Lung (tissue), 12 donors: ENCODE results near the gene NOL12. TPM values are rescaled to one million over a fixed set of nuclear protein-coding genes. Genes with fewer than 3 reads are reported as not detected.
A peak's percentile ranks its signal among the peaks of the same experiment; 100 is the strongest.

ENCODE experiments used
- ATAC-seq: fragments of 200-7000 bp; cut with Tn5 transposase; one replicate; pipeline ENCODE4 v1.9.1; 2020; ENCODE audit warnings: moderate number of reproducible peaks; ENCODE audit not compliant: insufficient read depth, low FRiP score
- DNase-seq, 3 donors: peaks; one replicate each; pipeline ENCODE4 v3.0.0-alpha.2; 2013 to 2017
- H3K27ac ChIP-seq, 2 donors: one replicate each; pipeline ENCODE4 v1.5.1; 2013; ENCODE audit warnings: mild to moderate bottlenecking in 2 of 2, moderate library complexity in 2 of 2, control low read depth in 1 of 2, inconsistent platforms in 1 of 2, low read depth in 1 of 2, low read length in 1 of 2
- H3K27me3 ChIP-seq, 3 donors: one replicate each; pipeline ENCODE4 v1.5.1; 2013; ENCODE audit warnings: low read length in 2 of 3; ENCODE audit not compliant: control insufficient read depth in 3 of 3, insufficient read depth in 3 of 3
- H3K36me3 ChIP-seq, 4 donors: one replicate each; pipeline ENCODE4 v1.5.1; 2013; ENCODE audit warnings: low read length in 4 of 4, mild to moderate bottlenecking in 1 of 4, moderate library complexity in 1 of 4; ENCODE audit not compliant: control insufficient read depth in 4 of 4, insufficient read depth in 4 of 4
- H3K4me1 ChIP-seq, 5 donors: one replicate each; pipeline ENCODE4 v1.5.1; 2013; ENCODE audit warnings: low read length in 5 of 5, mild to moderate bottlenecking in 2 of 5, moderate library complexity in 1 of 5; ENCODE audit not compliant: control insufficient read depth in 5 of 5, insufficient read depth in 5 of 5
- H3K4me3 ChIP-seq: one replicate; pipeline ENCODE4 v1.5.1; 2013; ENCODE audit warnings: mild to moderate bottlenecking, control low read depth, moderate library complexity
- H3K9ac ChIP-seq, 2 donors: one replicate each; pipeline ENCODE4 v1.5.1; 2013; ENCODE audit warnings: low read length in 2 of 2, control low read depth in 1 of 2; ENCODE audit not compliant: insufficient read depth in 1 of 2
- H3K9me3 ChIP-seq, 4 donors: one replicate each; pipeline ENCODE4 v1.5.1; 2013; ENCODE audit warnings: low read length in 3 of 4, mild to moderate bottlenecking in 1 of 4, moderate library complexity in 1 of 4; ENCODE audit not compliant: control insufficient read depth in 4 of 4, insufficient read depth in 3 of 4
- CTCF ChIP-seq: IDR thresholded peaks from 2 replicates; pipeline ENCODE4 v1.5.1; 2012; ENCODE audit warnings: mild to moderate bottlenecking; ENCODE audit errors: control extremely low read depth, extremely low read depth
- WGBS, 2 donors: extraction: QIAGEN DNeasy Blood & Tissue Kit; methylation state at CpG; one replicate each; pipeline ENCODE4 v1.1.7; 2013; 5-methylcytosine and 5-hydroxymethylcytosine counted together
- polyA plus RNA-seq, 2 donors: library from polyadenylated mRNA; stranded (reverse); fragments of 200-250 nt; gene quantifications; one replicate each; pipeline ENCODE4 v1.2.1, GENCODE V29; 2013
- total RNA-seq, 2 donors: library from RNA; depleted of rRNA in 1 of 2; stranded (reverse); fragments of >200 nt in 1 of 2; gene quantifications; one replicate each; pipeline ENCODE4 v1.2.1, GENCODE V29; 2014 to 2021
- donor health status: control.
- donor health status: control.
- donor health status: Bipolar disorder and iron deficiency.
- donor health status: healthy.
- donor health status: DM: yes; HTN: yes; CAD: no.

NOL12 gene
- total and polyA plus RNA-seq, 4 donors, result 14.5 to 37.0 (median 29.5) TPM

- WGBS, 2 donors, result 4 to 6% methylated on average over 42 to 68 of the region's 68 CpGs
- no peak for ATAC-seq
- DNase-seq, result peak in 2 of 3 donors; percentile 35
Measured at GRCh38 chr22:37659066-37659896, 26.9 kb upstream of the NOL12 start.

DNA sequence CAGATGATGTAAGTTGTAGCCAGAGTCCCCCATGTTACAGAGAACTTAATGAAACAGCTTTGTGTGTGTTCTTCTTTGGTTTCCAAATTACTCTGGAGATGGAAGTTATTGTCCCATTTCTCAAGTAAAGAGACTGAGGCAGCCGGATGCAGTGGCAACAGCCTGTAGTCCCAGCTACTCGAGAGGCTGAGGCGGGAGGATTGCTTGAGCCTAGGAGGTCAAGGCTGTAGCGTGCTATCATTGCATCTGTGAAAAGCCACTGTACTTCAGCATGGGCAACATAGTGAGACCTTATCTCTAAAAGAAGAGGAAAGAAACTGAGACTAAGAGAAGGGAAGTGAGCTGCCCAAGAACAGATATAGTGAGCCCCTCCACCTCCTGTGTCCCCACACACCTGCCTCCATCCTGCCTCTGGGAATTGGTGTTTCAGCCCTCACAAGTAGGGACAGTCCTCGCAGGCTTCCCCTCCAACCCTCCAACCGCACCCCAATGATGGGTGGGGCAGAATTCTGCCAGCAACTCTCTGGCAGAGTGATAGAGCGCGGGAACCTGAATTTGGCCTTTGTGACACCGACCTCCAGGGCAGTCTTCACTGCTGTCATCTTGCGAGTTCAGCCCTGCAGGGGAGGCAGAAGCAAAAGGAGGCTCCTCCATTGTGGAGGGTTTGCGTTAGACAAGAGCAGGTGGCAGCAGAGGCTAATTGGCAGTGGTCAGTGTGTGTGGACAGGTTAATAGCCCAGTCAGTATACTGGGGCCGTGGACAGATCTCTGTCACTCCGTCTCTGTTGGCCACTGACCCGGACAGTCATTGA is 26.0 kb upstream of the NOL12 start:
- Histone ChIP-seq H3K27me3 (no peaks in the 10 kb centered on the region), H3K4me1 (peaks cover 5 to 34% (median 15%) of the 10 kb centered on the region in 5 donors), H3K9ac (peak overlapping the region in 1 of 2 donors; percentile 40), H3K9me3 (no peaks in the 10 kb centered on the region), H3K4me3 (no peak overlapping the region), H3K36me3 (no peaks in the 10 kb centered on the region), H3K27ac (no peak overlapping the region)
- ATAC-seq (no peak), DNase-seq (no peak)
- WGBS, 2 donors, result 82 to 85% methylated on average over 14 of the region's 14 CpGs
- no peak for TF ChIP-seq CTCF

More at GRCh38 chr22:37659066-37659896, 26.9 kb upstream of the NOL12 start:
- Histone ChIP-seq H3K9me3 (no peaks in the 10 kb centered on the region), H3K4me3 (peak overlapping the region; percentile 55), H3K27ac (peak overlapping the region; percentile 11 to 82), H3K27me3 (no peaks in the 10 kb centered on the region), H3K36me3 (no peaks in the 10 kb centered on the region), H3K9ac (peak overlapping the region; percentile 7 to 40), H3K4me1 (peaks cover 5 to 34% (median 15%) of the 10 kb centered on the region in 5 donors)
- no peak for TF ChIP-seq CTCF

GRCh38 chr22:37660709-37661045 is 25.5 kb upstream of the NOL12 start:
- no peak for ATAC-seq
- H3K4me1 ChIP-seq, result peaks cover 5 to 34% (median 15%) of the 10 kb centered on the region in 5 donors
- peak overlapping the region in 1 of 2 donors; percentile 7 for H3K9ac ChIP-seq
- DNase-seq, result no peak
- no peak for TF ChIP-seq CTCF
- WGBS, 2 donors, result 84 to 93% methylated on average over 2 of the region's 2 CpGs
- H3K36me3 ChIP-seq, result peaks cover 0 to 4% (median 0%) of the 10 kb centered on the region in 4 donors
- H3K4me3 ChIP-seq, result no peak overlapping the region
- H3K27me3 ChIP-seq, result no peaks in the 10 kb centered on the region
- H3K27ac ChIP-seq, result peak overlapping the region in 1 of 2 donors; percentile 68
- no peaks in the 10 kb centered on the region for H3K9me3 ChIP-seq
